SU-DHL-6 (cell line): ENCODE measurements around the gene ULBP2.

ENCODE experiments used
- EZH2phosphoT487 ChIP-seq: fragments of 200-600 bp; sonication (generic), shearing (Covaris generic); conservative IDR thresholded peaks from 2 replicates; pipeline ENCODE4 v1.6.1; 2018; ENCODE audit warnings: mild to moderate bottlenecking, antibody characterized with exemption, low read length, moderate library complexity, mixed read lengths
- TF ChIP-seq, protein P1 (sequence below): fragments of 200-600 bp; sonication (generic); IDR thresholded peaks from one replicate; pipeline ENCODE4 v1.5.1; 2017; ENCODE audit warnings: antibody characterized with exemption, mild to moderate bottlenecking, low read length, moderate library complexity; ENCODE audit not compliant: insufficient read depth, poor library complexity, severe bottlenecking

GRCh38 chr6:149978610-149979009, 36.8 kb downstream of the ULBP2 start:
- TF ChIP-seq, protein P1, sequence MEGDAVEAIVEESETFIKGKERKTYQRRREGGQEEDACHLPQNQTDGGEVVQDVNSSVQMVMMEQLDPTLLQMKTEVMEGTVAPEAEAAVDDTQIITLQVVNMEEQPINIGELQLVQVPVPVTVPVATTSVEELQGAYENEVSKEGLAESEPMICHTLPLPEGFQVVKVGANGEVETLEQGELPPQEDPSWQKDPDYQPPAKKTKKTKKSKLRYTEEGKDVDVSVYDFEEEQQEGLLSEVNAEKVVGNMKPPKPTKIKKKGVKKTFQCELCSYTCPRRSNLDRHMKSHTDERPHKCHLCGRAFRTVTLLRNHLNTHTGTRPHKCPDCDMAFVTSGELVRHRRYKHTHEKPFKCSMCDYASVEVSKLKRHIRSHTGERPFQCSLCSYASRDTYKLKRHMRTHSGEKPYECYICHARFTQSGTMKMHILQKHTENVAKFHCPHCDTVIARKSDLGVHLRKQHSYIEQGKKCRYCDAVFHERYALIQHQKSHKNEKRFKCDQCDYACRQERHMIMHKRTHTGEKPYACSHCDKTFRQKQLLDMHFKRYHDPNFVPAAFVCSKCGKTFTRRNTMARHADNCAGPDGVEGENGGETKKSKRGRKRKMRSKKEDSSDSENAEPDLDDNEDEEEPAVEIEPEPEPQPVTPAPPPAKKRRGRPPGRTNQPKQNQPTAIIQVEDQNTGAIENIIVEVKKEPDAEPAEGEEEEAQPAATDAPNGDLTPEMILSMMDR, result no peak
- TF ChIP-seq EZH2phosphoT487, result no peak
